Amniotic epithelial cell (primary cell): Measurements from ENCODE around the gene RELN.
"Not testable (repeated sequence)": the region's sequence is repeated elsewhere in the genome, so short reads cannot be mapped to it uniquely, and the experiment has no call there.

ENCODE experiments used
- DNase-seq: peaks from one replicate; pipeline ENCODE4 v3.0.0-alpha.2; 2010; ENCODE audit warnings: low read depth

RELN gene

DNA sequence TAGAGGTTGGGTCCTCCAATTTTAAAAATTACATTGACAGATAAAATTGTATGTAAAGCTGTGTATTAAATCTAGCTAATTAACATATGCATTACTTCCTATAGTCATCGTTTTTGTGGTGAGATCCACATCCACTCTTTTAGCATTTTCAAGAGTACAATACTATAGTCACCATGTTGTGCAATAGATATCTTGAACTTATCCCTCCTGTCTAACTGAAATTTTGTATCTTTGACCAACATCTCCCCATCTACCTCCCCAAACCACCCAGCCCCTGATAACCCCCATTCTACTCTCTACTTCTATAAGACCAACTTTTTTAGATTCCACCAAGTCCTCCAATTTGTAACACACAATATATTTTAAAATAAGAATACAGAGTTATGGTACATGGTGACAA, 208.0 kb downstream of the RELN start:
- no peak for DNase-seq

DNA sequence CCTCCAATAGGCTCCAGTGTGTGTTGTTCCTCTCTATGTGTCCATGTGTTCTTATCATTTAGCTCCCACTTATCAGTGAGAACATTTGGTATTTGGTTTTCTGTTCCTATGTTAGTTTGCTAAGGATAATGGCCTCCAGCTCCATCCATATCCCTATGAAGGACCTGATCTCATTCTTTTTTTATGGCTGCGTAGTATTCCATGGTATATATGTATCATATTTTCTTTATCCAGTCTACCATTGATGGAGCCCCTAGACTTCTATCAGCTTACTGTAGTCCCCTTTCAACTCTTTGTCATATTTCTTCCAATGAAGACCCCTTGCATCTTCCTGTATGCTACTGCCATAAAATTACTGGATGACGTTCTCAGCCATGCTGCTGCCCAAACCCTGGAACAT, 208.9 kb downstream of the RELN start:
- DNase-seq, result not testable (repeated sequence)

DNA sequence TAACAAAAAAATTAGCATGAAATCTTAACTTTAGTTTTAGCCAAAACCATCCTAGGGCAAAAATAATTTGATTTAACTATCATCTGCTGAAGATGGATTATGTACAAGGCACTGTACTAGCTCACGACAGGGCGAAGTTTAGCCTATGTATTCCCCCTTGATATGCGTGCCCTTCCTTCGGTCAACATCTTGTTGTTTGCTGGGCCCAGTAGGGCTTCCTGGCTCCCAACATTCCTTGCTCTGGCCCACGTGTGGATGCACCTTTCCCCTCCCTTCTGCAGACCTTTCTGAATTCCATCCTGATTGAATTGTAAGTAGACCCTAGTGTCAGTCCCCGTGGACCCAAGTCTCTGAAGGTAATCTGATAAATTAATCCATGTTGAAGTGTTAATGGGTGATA, 212.0 kb downstream of the RELN start:
- no peak for DNase-seq

DNA sequence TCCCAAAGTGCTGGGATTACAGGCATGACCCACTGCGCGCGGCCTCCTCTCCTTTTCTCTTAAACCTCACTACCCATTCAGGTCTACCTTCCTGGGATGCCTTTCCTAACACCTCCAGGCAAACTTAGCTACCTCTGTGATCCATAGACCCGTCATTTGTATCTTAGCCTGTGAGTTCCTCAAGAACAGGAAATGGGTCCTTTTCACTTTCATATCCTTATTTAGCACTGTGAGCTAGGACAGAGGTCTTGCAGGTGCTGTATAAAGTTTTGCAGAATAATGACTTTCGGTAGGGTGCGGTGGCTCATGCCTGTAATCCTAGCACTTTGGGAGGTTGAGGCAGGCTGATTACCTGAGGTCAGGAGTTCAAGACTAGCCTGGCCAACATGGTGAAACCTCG, 215.7 kb downstream of the RELN start:
- no peak for DNase-seq

DNA sequence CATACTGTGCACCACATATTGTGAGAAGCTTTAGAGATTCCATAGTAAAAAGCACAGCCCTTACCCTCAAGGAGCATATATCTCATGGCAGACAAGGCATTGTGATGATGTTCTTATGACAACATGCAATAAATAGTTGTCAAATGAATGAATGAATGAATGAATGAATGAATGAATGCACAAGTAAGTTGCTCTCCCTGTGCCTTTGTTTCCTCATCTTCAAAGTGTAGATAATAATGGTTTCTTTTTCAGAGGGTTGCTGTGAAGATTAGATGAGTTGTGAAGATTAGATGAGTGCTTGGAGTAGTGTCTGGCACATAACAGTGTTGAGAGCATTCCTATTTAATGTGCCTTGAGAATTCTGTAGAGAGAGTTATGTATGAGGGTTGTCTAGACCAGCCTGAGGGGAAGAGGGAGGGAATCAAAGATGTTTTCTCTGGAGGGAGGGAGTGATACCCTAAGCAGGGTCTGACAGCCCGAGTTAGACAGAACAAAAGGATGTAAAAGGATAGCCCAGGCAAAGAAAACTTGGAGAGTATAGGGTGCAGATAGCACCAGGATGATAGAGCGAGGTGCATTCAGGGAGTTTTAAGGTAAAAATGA, 217.2 kb downstream of the RELN start:
- DNase-seq, result no peak

DNA sequence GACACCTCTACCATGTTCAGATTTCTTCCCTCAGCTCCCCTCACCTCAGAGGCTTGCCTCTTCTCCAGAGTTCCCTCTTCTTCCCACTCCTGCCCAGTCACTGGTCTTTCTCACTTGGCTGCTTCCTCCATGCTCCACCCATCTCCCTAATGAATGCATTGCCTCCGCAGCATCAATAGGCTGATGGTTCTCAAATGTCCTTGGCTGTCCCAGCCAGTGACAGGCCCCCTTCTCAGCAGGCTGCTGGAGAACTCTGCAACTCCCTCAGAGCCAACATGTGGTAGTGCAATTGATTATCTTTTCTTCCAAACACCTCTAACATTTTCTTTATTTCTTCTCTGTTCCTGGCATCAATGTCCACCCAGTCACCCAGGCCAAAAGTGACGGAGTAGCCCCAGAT, 218.2 kb downstream of the RELN start:
- DNase-seq, result no peak

DNA sequence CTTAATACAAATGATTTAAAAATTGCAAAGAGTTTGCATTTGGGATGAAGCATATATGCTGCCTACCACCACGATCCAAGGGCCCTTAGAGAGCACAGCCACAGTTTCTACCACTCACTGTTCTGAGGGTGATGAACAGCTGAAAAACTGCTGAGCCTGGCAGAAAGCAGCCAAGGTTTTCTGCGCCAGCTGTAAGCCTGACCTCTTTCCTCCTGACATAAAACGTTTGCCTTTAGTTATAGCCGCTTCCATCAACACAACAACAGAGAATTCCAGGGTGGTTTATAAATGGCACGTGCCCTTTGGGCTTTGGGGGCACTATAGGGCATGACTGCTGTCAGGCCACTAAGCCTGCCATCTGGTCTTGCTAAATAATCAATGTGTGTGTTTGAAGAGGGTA, 222.8 kb downstream of the RELN start:
- no peak for DNase-seq

DNA sequence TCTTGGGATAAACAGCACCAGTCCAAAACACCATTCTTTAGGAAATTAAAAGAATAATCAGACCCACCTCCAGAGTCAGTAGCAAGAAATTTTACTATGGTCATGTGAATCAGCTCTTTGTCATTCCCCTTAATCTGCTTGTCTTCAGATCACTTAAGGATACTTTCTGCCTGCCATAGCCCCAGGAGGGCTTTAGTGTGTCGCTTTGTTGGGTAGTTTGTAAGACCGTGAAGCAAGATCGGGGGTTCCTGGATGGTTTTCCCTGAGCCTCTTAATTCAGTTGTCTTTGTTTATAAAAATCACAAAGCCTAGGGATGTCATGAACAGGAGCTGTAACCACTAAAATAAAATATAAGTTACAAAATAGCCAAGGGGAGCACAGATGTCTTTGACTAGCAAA, 223.6 kb downstream of the RELN start:
- DNase-seq, result no peak

DNA sequence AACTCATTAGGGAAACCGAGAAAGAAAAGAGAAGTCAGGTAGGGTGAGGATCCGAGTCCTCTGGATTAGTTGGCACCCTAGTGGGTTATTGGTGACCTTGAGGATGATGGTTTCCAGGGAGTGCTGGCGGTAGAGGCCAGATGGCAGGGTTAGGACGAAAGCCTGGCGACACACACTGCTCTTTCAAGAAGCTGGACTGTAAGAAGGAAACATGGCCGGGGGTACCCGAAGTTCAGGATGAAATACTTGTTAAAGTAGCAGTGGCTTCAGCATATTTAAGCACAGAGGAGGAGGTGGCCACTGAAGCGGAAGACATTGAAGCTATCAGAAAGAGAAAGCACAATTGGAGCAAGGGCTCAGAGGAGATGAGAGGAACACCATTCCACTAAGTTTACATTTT, 224.6 kb downstream of the RELN start:
- DNase-seq, result no peak

DNA sequence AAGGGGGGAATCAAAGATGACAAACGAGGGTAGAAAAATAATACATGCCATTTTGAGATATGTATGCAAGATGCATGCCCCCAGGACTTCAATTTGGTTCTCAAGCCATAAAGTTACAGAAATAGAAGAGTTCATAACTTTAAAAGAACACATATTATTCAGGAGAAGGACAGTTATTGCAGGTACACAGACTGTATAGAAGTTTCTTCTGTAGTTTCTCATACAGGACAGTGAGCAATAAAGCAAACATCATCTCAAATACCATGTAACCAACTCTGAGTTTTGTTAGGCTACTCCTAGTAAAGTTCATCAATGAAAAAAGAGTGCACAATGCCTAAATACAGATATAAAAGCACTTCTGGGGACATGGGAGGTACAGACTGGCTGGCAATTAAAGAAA, 226.6 kb downstream of the RELN start:
- DNase-seq, result no peak

DNA sequence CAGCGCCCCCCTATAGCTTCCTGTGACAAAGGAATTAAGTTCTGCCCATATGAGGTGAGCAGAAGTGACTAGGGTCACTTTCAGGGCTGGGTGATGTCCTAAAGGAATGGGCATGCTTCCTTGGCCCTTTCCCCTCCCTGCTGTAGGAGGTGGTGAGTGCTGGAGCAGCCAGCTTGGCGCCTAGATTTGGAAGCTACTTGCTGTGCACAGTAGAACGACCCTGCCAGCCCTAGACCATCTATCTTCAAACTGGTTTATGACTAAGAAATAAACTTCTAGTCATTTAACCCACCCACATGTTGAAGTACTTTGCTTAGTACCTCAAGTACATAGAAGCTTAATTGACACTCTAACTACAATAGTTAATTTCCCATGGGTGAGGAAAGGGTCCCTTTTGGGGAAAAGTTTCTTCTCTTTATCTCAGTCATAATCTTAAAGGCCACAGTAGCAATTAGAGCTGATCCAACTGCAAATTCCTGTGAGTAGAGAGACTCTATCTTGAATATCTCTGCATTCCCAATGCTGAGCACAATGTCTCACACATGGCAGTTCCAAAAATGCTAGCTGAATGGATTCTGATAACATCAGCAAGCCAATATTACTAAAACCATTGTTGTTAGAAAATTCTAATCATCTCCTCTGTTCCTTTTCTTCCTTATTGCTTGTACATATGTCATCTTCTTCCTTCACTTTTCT, 227.2 kb downstream of the RELN start:
- no peak for DNase-seq

DNA sequence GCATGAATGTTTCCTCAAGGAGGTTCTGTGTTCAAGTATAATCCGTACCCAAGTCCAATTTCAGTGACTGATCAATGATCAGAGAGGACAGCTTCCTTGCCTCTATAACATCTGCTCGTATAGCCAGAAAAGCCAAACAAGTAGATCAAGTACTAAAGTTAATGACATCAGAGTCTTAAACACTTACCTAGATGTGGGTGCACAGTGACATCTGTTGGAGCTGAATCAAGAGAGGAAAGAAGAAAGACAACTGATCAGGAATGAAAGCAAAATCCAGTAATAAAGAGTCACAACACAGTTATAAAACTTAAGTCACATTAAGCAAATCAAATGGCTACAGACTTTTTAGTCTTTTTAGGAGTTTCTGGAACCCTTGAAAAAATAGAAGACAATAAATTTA, 236.5 kb downstream of the RELN start:
- DNase-seq, result peak; percentile 8

DNA sequence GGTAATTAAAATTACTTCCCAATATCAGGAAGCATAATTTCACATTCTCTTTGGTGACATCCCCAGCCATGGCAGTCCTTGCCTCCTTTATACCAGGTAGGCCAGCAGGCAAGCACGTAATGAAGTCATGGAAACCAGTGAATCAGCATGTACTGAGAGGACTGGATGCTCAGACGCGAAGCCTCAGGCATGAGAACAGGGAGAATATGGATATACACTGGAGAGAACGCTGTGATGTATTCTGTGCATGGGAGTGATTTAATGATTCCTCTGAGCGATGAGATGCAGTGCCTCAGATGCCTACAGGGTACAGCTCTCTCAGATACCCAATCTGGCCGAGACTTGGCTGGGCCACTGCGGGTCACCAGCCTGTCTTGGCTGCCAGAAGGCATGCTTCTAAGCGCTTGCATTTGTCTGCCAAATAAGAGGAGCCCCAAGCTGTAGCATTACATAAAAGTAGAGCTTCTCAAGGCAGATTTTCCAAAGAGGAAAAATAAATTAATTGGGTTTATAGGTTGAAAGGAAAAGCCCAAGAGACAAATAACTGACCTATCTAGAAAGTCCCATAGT, 238.1 kb downstream of the RELN start:
- DNase-seq, result no peak

DNA sequence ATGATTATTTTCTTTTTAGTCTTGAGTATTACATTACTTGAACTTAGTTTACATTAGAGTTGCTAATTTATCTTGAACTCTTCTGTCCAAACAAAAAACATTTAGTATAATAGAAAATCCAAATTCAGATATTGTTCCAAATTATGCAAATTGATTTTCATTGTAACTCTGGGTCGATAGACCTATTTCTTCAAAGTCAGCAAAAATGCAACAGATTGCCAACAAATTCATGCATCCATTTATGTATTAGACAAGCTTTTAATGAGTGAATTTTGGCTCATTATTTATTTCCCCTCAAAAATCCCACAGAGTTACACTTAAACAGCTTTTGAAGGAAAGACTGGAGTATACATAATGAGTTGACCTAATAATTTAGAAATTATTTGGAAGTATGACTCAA, 240.8 kb downstream of the RELN start:
- DNase-seq, result no peak

DNA sequence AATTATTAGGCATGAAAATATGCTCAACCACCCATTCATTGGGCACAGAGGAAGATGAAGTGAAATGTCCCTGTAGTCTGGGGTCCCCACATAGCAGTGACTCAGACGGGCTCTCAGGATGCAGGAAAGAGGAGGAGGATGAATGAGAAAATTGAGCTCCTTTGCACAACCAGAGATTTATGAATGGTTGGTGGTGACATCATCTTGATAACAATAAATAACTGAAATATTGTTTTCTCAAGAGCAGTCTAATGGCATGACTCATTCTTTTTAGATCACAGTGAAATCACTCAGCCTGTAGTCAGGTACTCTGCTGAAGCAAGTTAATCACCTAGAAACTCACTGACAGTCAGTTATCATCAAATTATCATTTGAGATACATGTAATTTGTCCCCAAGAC, 254.1 kb downstream of the RELN start:
- peak; percentile 78 for DNase-seq

DNA sequence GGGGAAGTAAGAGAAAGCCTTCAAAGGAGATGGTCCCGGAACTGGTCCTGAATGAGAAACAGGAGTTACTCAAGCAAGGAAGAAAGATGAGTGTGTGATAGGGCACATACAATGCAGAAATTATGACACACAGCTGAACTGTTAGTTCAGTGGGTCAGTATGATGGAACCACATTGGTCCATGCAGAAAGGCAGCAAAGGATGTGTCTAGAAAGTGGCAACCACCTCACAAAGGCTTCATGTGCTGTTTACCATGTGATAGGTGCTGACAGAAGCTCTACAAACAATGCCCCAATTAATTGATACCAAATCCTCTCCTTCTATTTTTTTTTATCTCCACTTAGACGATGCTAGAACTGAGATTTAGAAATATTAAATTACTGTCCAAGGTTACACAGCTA, 258.3 kb downstream of the RELN start:
- DNase-seq, result no peak

DNA sequence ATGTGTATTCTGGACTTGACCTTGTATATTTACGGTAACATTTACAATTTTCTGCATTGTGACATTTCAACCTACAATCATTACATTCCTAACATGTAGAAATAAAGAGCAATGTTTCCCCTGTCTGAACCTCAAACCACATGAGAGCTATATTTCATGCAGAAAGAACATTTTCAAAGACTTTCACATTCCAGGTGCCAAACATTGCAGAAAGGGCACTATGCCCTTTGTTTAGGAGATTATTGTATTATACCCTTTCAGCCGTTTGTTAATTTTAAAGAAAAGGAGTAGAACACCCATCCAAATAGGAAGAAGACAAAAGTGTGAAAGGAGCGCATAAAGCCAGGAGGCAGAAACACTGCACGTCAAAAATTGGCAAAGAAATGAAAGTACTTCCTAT, 260.4 kb downstream of the RELN start:
- DNase-seq, result peak; percentile 34

DNA sequence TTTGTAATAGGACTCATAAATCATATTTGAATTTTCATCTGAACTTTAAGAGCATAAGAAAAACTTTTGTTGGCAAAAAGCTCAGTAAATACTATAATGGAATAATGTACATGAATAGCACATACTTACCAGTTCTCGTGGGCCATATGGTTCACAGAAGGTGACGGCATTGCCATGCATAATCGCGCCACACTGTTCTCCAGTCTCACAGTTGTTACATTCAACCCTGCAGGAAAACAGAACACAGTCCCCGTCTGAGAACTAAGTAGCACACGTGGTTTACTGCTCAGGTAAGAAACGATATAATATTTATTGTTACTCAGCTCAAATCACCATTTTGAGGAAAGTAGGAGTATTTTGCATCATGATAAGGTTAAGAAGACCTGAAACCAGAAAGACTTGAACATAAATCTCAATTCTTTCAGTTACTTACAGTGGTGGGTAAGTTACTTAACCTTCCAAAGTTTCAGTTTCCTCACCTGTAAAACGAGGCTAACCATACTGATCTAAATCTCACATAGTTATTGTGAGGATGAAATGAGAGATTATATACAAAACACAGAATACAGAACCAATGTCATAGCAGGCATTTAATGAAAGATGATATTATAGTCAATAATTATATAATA, 261.4 kb downstream of the RELN start:
- no peak for DNase-seq

DNA sequence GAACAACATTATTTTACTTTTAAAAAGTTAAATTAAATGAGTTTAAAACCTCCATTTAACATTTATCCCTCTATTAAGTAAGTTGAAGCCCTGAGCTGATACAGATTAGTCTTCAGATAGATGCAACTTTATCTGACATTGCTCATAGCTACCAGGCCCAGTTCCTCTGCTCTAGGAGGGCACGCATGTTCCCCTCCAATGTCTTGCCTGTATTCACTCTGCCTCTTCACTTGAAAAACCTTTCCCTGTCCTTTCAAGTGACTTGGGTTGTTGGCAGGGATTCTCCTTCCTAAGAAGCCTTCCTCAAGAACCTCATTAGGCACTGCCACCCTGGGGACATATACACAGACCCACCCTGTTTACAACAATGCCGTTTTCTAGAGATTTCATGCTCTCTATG, 270.4 kb downstream of the RELN start:
- DNase-seq, result no peak

DNA sequence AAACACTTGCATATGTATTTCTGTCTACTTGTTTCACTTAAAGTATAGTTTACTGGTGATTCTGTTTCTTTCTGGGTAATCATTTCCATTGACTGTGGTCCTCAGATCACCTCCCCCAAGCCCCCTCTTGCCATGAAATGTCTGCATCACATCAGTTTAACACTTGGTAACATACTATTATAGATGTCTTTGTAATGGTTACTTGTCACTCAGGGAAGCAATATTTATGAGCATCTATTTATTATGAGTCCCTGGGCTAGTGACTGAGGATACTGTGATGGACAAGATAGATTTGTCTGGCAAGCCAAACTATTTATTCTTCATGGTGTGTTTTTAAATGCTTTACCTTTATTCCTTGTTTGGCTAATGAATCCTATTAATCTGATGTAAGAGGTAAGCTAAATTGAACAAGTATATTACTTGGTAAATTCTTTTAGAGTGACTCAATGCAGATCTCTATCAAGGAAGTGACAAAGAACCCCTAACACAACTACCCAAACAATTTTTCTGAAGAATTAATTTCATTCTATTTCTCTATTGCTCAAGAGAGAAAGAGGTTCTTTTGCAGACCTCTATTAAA, 270.9 kb downstream of the RELN start:
- DNase-seq, result no peak

DNA sequence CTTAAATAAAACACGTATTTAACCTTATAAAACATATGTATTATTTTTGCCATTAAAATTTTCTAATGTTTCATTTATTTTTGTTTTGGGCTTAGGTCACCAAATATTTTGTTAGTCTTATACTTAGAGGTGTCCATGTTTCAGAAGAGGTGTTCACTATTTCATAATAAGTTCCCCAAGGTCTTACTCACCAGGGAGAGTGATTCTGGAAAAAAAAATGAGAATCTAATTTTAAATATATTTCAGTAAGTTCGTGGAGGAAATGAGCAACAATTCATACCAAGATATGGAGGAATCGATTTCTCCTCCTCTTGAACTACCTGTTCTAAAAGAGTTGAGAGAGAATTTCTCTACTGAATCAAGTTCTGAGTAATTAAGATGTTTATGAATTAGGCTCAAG, 271.9 kb downstream of the RELN start:
- DNase-seq, result no peak

DNA sequence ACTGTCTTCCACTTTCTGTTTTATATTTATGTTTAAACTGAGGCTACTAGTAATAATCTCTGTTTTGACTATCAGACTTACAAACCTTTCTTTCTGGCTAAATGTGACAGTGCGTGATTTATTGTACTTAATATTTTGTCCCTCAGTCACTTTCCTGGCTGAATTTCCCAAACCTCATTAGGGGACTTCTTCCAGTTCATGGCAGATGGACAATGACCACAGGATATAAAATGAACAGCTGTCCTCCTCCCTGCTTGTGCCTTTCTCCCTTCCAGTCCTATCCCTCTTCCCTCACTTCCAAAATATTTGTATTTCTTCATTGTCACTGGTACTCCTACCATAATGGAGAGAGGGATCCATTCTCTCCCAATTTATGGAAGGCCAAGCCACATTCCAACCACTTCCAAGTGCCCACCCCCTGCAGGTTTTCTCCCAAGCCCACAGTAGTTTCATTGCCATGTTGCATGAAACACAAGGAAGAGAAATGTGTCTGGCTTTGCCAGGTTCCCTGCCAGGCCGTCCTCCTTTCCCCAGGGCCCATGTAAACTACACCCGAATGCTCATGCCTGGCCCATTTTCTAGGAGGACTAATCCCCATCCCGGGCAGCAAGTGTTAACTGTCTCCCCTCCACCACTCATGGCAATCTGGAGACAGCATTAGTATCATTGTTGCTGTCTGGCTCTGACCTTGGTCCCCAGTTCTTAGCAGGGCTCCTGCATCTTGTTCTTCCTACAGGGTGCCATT, 273.9 kb downstream of the RELN start:
- no peak for DNase-seq
